Measurements from ENCODE around the gene MAP7. TPM values are rescaled to one million over a fixed set of nuclear protein-coding genes. Genes with fewer than 3 reads are reported as not detected.

Gene MAP7
- total RNA-seq, 1 donor: 1.4 TPM

DNA sequence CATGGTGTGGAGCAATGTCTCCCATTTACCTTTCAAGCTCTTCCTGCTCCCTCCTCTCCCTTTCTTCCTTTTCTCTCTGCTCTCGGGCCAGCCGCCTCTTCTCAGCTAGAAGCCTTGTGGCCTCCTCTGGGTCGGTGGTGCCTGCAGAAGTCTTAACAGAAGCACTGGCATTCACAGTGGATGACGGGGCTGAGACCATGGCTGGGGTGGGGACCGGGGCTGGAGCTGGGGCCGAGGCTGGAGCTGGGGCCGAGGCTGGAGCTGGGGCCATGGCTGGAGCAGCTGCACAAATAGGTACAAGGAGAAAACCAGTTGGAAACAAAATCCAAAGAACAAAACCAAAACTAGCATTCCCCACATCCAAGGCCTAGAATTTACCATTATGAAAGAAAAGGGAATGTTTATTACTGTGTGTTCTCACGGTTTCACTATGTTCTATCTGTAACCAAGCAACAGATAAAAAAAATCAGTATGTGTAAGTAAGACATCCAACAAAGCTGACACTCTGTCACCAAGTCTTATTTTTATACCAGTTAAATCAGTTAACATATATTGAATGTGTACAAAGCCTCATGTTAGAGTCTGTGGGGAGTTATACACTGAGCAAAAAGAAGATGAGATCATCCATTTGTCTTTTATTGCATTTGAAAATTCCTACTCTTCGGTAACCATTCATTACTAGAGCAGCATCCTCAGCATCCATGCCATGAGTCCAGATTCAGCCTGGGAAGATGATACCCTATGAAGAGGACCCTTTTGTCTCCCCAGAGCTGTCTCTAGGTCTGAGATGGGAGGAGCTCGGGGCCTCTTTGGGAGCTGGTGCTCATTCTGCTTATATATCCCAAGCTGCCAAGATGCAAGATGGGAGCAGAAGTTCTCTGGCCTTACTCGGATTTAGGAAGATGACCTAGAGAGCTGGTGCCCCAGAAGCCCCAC, 187.5 kb downstream of the MAP7 start:
- Histone ChIP-seq H3K4me1 (ENCODE audit: insufficient read depth, low read length) (no peaks in the 10 kb centered on the region), H3K4me3 (ENCODE audit: insufficient read depth, low read length) (no peak overlapping the region), H3K27ac (ENCODE audit: low read depth, low read length) (no peak overlapping the region), H2AFZ (ENCODE audit: low read length) (no peak overlapping the region), H3K9me3 (ENCODE audit: low read depth, low read length) (no peaks in the 10 kb centered on the region), H4K20me1 (ENCODE audit: insufficient read depth, low read length) (no peaks in the 10 kb centered on the region), H3K79me2 (ENCODE audit: insufficient read depth, low read length) (no peaks in the 10 kb centered on the region), H3K36me3 (ENCODE audit: insufficient read depth, low read length) (no peaks in the 10 kb centered on the region), H3K4me2 (ENCODE audit: insufficient read depth, low read length) (no peak overlapping the region), H3K27me3 (ENCODE audit: insufficient read depth, low read length) (peaks cover 10% of the 10 kb centered on the region)
- no peak for DNase-seq (ENCODE audit: insufficient read length, low spot score, missing footprints)
- TF ChIP-seq, protein P1, sequence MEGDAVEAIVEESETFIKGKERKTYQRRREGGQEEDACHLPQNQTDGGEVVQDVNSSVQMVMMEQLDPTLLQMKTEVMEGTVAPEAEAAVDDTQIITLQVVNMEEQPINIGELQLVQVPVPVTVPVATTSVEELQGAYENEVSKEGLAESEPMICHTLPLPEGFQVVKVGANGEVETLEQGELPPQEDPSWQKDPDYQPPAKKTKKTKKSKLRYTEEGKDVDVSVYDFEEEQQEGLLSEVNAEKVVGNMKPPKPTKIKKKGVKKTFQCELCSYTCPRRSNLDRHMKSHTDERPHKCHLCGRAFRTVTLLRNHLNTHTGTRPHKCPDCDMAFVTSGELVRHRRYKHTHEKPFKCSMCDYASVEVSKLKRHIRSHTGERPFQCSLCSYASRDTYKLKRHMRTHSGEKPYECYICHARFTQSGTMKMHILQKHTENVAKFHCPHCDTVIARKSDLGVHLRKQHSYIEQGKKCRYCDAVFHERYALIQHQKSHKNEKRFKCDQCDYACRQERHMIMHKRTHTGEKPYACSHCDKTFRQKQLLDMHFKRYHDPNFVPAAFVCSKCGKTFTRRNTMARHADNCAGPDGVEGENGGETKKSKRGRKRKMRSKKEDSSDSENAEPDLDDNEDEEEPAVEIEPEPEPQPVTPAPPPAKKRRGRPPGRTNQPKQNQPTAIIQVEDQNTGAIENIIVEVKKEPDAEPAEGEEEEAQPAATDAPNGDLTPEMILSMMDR (IDR thresholded peaks at IDR 0.05; ENCODE audit: extremely low read depth, low read depth, low read length): no peak

DNA sequence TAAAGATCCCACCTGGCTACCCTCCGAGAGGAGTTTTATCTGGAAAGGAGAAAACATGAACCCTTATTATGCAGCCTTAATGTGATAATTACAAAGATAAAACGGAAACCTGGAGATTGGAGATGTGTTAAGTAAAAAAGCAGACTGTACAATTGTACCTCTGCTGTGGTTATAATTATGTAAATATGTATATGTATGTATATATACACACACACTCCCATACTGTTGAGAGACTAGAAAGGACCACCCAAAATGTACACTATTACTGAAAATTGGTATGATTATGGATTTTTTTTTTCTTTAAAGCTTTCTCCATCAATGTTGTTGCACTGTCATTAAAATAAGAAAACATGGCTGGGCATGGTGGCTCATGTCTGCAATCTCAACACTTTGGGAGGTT, 188.4 kb downstream of the MAP7 start:
- H3K9me3 ChIP-seq (ENCODE audit: low read depth, low read length): no peaks in the 10 kb centered on the region
- no peak overlapping the region for H3K4me3 ChIP-seq (ENCODE audit: insufficient read depth, low read length)
- no peaks in the 10 kb centered on the region for H4K20me1 ChIP-seq (ENCODE audit: insufficient read depth, low read length)
- TF ChIP-seq, protein P1 (IDR thresholded peaks at IDR 0.05; ENCODE audit: extremely low read depth, low read depth, low read length): no peak
- H3K79me2 ChIP-seq (ENCODE audit: insufficient read depth, low read length): no peaks in the 10 kb centered on the region
- DNase-seq (ENCODE audit: insufficient read length, low spot score, missing footprints): no peak
- H2AFZ ChIP-seq (ENCODE audit: low read length): no peak overlapping the region
- H3K4me2 ChIP-seq (ENCODE audit: insufficient read depth, low read length): no peak overlapping the region
- H3K27me3 ChIP-seq (ENCODE audit: insufficient read depth, low read length): peaks cover 10% of the 10 kb centered on the region
- H3K36me3 ChIP-seq (ENCODE audit: insufficient read depth, low read length): no peaks in the 10 kb centered on the region
- H3K27ac ChIP-seq (ENCODE audit: low read depth, low read length): no peak overlapping the region
- H3K4me1 ChIP-seq (ENCODE audit: insufficient read depth, low read length): no peaks in the 10 kb centered on the region

DNA sequence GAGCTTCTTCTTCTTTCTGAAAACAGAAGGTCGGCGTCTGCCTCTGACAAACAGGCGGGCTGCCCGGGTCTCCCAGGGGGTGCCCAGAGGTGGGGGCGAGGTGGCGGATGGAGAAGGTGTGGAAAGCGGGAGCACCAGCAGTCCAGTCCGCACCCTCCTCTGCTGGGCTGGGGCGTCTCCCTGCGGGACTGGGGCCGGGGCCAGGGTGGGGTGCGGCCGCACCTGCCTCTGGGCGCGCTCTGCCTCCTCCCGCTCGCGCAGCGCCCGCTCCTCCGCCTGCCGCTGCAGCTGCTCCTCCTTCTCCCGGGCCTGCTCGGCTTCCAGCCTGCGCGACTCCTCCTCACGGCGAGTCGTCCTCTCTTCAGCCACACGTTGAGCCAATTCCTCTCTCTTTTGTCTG, 189.4 kb downstream of the MAP7 start:
- Histone ChIP-seq H3K4me1 (ENCODE audit: insufficient read depth, low read length) (no peaks in the 10 kb centered on the region), H3K4me3 (ENCODE audit: insufficient read depth, low read length) (no peak overlapping the region), H3K27ac (ENCODE audit: low read depth, low read length) (no peak overlapping the region), H3K27me3 (ENCODE audit: insufficient read depth, low read length) (peaks cover 13% of the 10 kb centered on the region), H3K4me2 (ENCODE audit: insufficient read depth, low read length) (no peak overlapping the region), H3K36me3 (ENCODE audit: insufficient read depth, low read length) (no peaks in the 10 kb centered on the region), H4K20me1 (ENCODE audit: insufficient read depth, low read length) (no peaks in the 10 kb centered on the region), H3K79me2 (ENCODE audit: insufficient read depth, low read length) (no peaks in the 10 kb centered on the region), H2AFZ (ENCODE audit: low read length) (no peak overlapping the region), H3K9me3 (ENCODE audit: low read depth, low read length) (no peaks in the 10 kb centered on the region)
- TF ChIP-seq, protein P1 (IDR thresholded peaks at IDR 0.05; ENCODE audit: extremely low read depth, low read depth, low read length): no peak
- DNase-seq (ENCODE audit: insufficient read length, low spot score, missing footprints): no peak

DNA sequence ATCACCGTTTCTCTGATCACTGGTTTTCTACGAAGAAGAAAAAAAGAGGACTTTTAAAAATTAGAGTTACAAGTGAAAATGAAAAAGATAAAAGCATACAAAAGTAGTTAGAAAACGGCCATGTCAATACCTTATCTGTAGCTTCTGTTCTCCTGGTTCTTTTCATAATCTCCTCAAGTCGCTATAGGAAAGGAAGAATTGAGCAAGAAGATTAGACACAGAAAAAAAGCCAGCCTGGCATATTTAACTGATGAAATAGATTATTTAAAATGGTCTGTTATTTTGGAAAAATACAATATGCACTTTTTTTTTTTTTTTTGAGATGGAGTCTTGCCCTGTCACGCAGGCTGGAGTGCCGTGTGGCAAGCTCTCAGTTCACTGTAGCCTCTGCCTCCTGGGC, 190.4 kb downstream of the MAP7 start:
- Histone ChIP-seq H4K20me1 (ENCODE audit: insufficient read depth, low read length) (no peaks in the 10 kb centered on the region), H3K4me1 (ENCODE audit: insufficient read depth, low read length) (no peaks in the 10 kb centered on the region), H3K27me3 (ENCODE audit: insufficient read depth, low read length) (peaks cover 13% of the 10 kb centered on the region), H2AFZ (ENCODE audit: low read length) (no peak overlapping the region), H3K4me3 (ENCODE audit: insufficient read depth, low read length) (no peak overlapping the region), H3K9me3 (ENCODE audit: low read depth, low read length) (no peaks in the 10 kb centered on the region), H3K4me2 (ENCODE audit: insufficient read depth, low read length) (no peak overlapping the region), H3K36me3 (ENCODE audit: insufficient read depth, low read length) (no peaks in the 10 kb centered on the region), H3K79me2 (ENCODE audit: insufficient read depth, low read length) (no peaks in the 10 kb centered on the region), H3K27ac (ENCODE audit: low read depth, low read length) (no peak overlapping the region)
- DNase-seq (ENCODE audit: insufficient read length, low spot score, missing footprints): no peak
- TF ChIP-seq, protein P1 (IDR thresholded peaks at IDR 0.05; ENCODE audit: extremely low read depth, low read depth, low read length): no peak

Measured in osteoblast (primary cell).